A673 (cell line): Measurements from ENCODE around the gene STARD3. TPM values are rescaled to one million over a fixed set of nuclear protein-coding genes. Genes with fewer than 3 reads are reported as not detected.
A peak's percentile ranks its signal among the peaks of the same experiment; 100 is the strongest.

ENCODE experiments used
- BruUV-seq: library from RNA; stranded (reverse); fragments of 400-500 nt; replicated peaks from 2 replicates; lab custom pipeline; 2021; lab: Mats Ljungman, UMichigan
- CTCF ChIA-PET: fragments of 300-600 bp; sonication (Branson Sonifier 250); formaldehyde crosslinking; loops from one replicate; lab custom pipeline; 2022; ENCODE audit warnings: antibody characterized with exemption; lab: Charles Lee
- POLR2A ChIA-PET: fragments of 300-600 bp; sonication (Branson Sonifier 250); formaldehyde crosslinking; loops from one replicate; lab custom pipeline; 2022; ENCODE audit warnings: antibody characterized with exemption; ENCODE audit not compliant: low non-redundant PET; lab: Charles Lee
- DNase-seq: peaks from one replicate; pipeline ENCODE4 v3.0.0-alpha.2; 2015; ENCODE audit warnings: low spot score
- H3K27ac ChIP-seq: fragments of 200-600 bp; sonication (generic); 2 replicates; pipeline ENCODE4 v1.5.1; 2016; ENCODE audit warnings: mixed run types, low read depth, mild to moderate bottlenecking, mixed read lengths, antibody characterized with exemption, low read length; ENCODE audit not compliant: poor library complexity, severe bottlenecking
- H3K27me3 ChIP-seq: fragments of 200-600 bp; sonication (generic); replicated peaks from 2 replicates; pipeline ENCODE4 v1.6.1; 2017; ENCODE audit warnings: mixed run types, low read depth, mild to moderate bottlenecking, mixed read lengths, antibody characterized with exemption, low read length; ENCODE audit not compliant: insufficient read depth, poor library complexity
- H3K36me3 ChIP-seq: fragments of 200-600 bp; sonication (generic); 2 replicates; pipeline ENCODE4 v1.6.1; 2016; ENCODE audit warnings: mixed run types, mild to moderate bottlenecking, mixed read lengths, antibody characterized with exemption, low read length; ENCODE audit not compliant: insufficient read depth, poor library complexity, severe bottlenecking
- H3K4me1 ChIP-seq: fragments of 200-600 bp; sonication (generic); 2 replicates; pipeline ENCODE4 v1.6.1; 2017; ENCODE audit warnings: mixed run types, mild to moderate bottlenecking, mixed read lengths, antibody characterized with exemption, low read length; ENCODE audit not compliant: insufficient read depth, poor library complexity, severe bottlenecking
- H3K4me3 ChIP-seq: fragments of 200-600 bp; sonication (generic); 2 replicates; pipeline ENCODE4 v1.5.1; 2016; ENCODE audit warnings: low read depth, mixed run types, mild to moderate bottlenecking, mixed read lengths, low read length; ENCODE audit not compliant: poor library complexity, severe bottlenecking
- H3K9me3 ChIP-seq: fragments of 200-600 bp; sonication (generic); 2 replicates; pipeline ENCODE4 v1.6.1; 2016; ENCODE audit warnings: mixed run types, low read depth, mild to moderate bottlenecking, mixed read lengths, antibody characterized with exemption, low read length; ENCODE audit not compliant: poor library complexity, severe bottlenecking
- CTCF ChIP-seq: fragments of 300-800, 200-600 bp; sonication (generic); conservative IDR thresholded peaks from 2 replicates; pipeline ENCODE4 v1.5.1; 2017; ENCODE audit warnings: low read depth, mild to moderate bottlenecking, antibody characterized with exemption, low read length, moderate library complexity, mixed read lengths
- EZH2 ChIP-seq: fragments of 200-600 bp; sonication (generic); IDR thresholded peaks from 2 replicates; pipeline ENCODE4 v1.6.1; 2017; ENCODE audit warnings: borderline replicate concordance, low read depth, mild to moderate bottlenecking, mixed read lengths, antibody characterized with exemption, low read length; ENCODE audit not compliant: poor library complexity, severe bottlenecking
- intact Hi-C: fragments of 100-400 bp; cut with micrococcal nuclease; formaldehyde crosslinking; loops from one replicate; pipeline ENCODE4 v1.10.0; 2022; ENCODE audit not compliant: unreplicated experiment
- total RNA-seq: library from RNA; stranded (reverse); gene quantifications from 2 replicates; pipeline ENCODE4 v1.2.3, GENCODE V29; 2021

Gene STARD3
- total RNA-seq, 1 experiment from 2014 or later = 21.3 TPM

- CTCF ChIA-PET = interaction anchor here (0.9 to 1.0 kb wide), 2 partner anchors 33 to 47 kb away, joined by 3 to 4 read pairs; no protein-coding TSS in a partner anchor
- Histone ChIP-seq H3K36me3 (no peaks in the 10 kb centered on the region), H3K27ac (no peak within 1 kb of the TSS), H3K27me3 (no peaks in the 10 kb centered on the region), H3K4me3 (peak within 1 kb of the TSS; percentile 23), H3K4me1 (no peaks in the 10 kb centered on the region), H3K9me3 (no peaks in the 10 kb centered on the region)
- TF ChIP-seq CTCF (peak; percentile 62), EZH2 (no peak)
- no TSS peak for BruUV-seq
- POLR2A ChIA-PET = no interaction called here
- intact Hi-C loops = no loop called here
- peak; percentile 52 for DNase-seq
Measured at GRCh38 chr17:39667945-39668924, 31.3 kb downstream of the STARD3 start, which contains the start of gene PNMT. Gene PNMT (plus strand): TSS chr17:39668453. CDS start chr17:39668476, 23 bp downstream.

DNA sequence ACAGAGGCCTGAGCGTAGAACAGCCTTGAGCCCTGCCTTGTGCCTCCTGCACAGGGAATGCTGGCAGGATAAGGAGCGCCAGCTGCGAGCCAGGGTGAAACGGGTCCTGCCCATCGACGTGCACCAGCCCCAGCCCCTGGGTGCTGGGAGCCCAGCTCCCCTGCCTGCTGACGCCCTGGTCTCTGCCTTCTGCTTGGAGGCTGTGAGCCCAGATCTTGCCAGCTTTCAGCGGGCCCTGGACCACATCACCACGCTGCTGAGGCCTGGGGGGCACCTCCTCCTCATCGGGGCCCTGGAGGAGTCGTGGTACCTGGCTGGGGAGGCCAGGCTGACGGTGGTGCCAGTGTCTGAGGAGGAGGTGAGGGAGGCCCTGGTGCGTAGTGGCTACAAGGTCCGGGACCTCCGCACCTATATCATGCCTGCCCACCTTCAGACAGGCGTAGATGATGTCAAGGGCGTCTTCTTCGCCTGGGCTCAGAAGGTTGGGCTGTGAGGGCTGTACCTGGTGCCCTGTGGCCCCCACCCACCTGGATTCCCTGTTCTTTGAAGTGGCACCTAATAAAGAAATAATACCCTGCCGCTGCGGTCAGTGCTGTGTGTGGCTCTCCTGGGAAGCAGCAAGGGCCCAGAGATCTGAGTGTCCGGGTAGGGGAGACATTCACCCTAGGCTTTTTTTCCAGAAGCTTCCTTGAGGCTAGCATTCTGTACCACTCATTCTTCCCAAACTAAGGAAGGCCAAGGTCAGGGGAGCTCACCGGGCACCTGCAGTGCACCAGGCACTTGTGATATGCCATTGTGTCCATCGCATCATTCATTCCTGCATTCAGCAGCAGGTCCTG is 33.2 kb downstream of the STARD3 start:
- CTCF ChIA-PET = interaction anchor here (0.6 kb wide), 1 partner anchor 47 kb away, joined by 6 read pairs; no protein-coding TSS in a partner anchor
- intact Hi-C loops = no loop called here
- no TSS peak for BruUV-seq

More for the DNA sequence above, 33.2 kb downstream of the STARD3 start:
- no peak overlapping the region for H3K4me3 ChIP-seq
- H3K27me3 ChIP-seq = no peaks in the 10 kb centered on the region
- POLR2A ChIA-PET = no interaction called here
- no peak for DNase-seq
- H3K27ac ChIP-seq = no peak overlapping the region
- no peaks in the 10 kb centered on the region for H3K9me3 ChIP-seq
- TF ChIP-seq CTCF (no peak), EZH2 (no peak)
- H3K4me1 ChIP-seq = no peaks in the 10 kb centered on the region
- no peaks in the 10 kb centered on the region for H3K36me3 ChIP-seq
